NCI-H82 treated with DMSO at 0.1 percent for 48 hours (cell line): ENCODE measurements around the gene GPR158.
"Not testable (repeated sequence)": the region's sequence is repeated elsewhere in the genome, so short reads cannot be mapped to it uniquely, and the experiment has no call there.

Experiments used
- DNase-seq: peaks from one replicate; lab custom pipeline; 2025; ENCODE audit not compliant: unreplicated experiment; lab: John Stamatoyannopoulos, UW

Gene GPR158

GRCh38 chr10:25174461-25175230 lies at the start of gene GPR158:
TSS of gene GPR158 (plus strand) at chr10:25175001. CDS start at chr10:25175421, 420 bp downstream.
- DNase-seq = peak; percentile 38

- no peak for DNase-seq
Measured at GRCh38 chr10:25125201-25125611, 49.6 kb upstream of the GPR158 start.

GRCh38 chr10:25129592-25129991 lies 45.2 kb upstream of the GPR158 start:
- no peak for DNase-seq

GRCh38 chr10:25130906-25131305 lies 43.9 kb upstream of the GPR158 start:
- no peak for DNase-seq

GRCh38 chr10:25142116-25142864 lies 32.5 kb upstream of the GPR158 start:
- DNase-seq = no peak

- DNase-seq = no peak
Measured at GRCh38 chr10:25157650-25158049, 17.2 kb upstream of the GPR158 start.

GRCh38 chr10:25159591-25159990 lies 15.2 kb upstream of the GPR158 start:
- DNase-seq = no peak

- no peak for DNase-seq
Measured at GRCh38 chr10:25162391-25162790, 12.4 kb upstream of the GPR158 start.

GRCh38 chr10:25163464-25163863 lies 11.3 kb upstream of the GPR158 start:
- DNase-seq = not testable (repeated sequence)

GRCh38 chr10:25169740-25170139 lies 5.1 kb upstream of the GPR158 start:
- DNase-seq = no peak

GRCh38 chr10:25170627-25171026 lies 4.2 kb upstream of the GPR158 start:
- DNase-seq = no peak

GRCh38 chr10:25175527-25176420 lies 973 bp downstream of the GPR158 start:
- DNase-seq = no peak

GRCh38 chr10:25176421-25176968 lies 1.7 kb downstream of the GPR158 start:
- DNase-seq = no peak

GRCh38 chr10:25177093-25177753 lies 2.4 kb downstream of the GPR158 start:
- DNase-seq = no peak

GRCh38 chr10:25177754-25178135 lies 2.9 kb downstream of the GPR158 start:
- peak; percentile 82 for DNase-seq

- no peak for DNase-seq
Measured at GRCh38 chr10:25178411-25178810, 3.6 kb downstream of the GPR158 start.

- no peak for DNase-seq
Measured at GRCh38 chr10:25180801-25181200, 6.0 kb downstream of the GPR158 start.

GRCh38 chr10:25182636-25183035 lies 7.8 kb downstream of the GPR158 start:
- DNase-seq = no peak

- DNase-seq = no peak
Measured at GRCh38 chr10:25191162-25191895, 16.5 kb downstream of the GPR158 start.

GRCh38 chr10:25198151-25198550 lies 23.4 kb downstream of the GPR158 start:
- no peak for DNase-seq
